Nucleus accumbens (tissue), 56 donors: ENCODE measurements around the gene PTPRN2.

ENCODE experiments used
- DNase-seq, 56 donors: peaks; one replicate each; lab custom pipeline; 2025; lab: John Stamatoyannopoulos, UW

PTPRN2 gene

GRCh38 chr7:158558816-158559215 is 28.8 kb downstream of the PTPRN2 start:
- no peak for DNase-seq

GRCh38 chr7:158557441-158557755 is 30.2 kb downstream of the PTPRN2 start:
- no peak for DNase-seq

GRCh38 chr7:158556721-158557440 is 30.7 kb downstream of the PTPRN2 start:
- no peak for DNase-seq

DNA sequence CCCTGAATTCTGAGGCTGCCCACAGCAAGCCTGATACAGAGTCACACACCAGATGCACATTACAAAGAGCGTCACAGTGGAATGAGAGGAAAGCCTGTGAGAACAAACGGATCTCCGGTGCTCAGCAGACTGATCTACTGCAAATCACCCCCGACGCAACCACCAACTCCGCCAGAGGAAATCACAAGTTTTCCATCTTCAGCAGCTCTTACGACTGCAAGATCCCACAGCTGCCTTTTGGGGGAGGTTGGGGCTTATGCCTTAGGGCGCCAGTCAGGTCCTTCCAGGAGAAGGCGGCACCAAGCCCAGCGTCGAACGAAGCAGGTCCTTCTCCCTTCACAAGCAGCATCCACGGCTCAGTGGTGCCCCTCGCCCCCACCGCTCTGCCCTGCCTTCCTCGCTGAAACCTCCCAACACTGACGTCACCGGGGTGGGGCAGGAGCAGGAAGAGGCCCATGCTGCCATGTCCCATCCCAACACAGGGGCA is 32.5 kb downstream of the PTPRN2 start:
- DNase-seq = no peak

- DNase-seq = no peak
Observed at GRCh38 chr7:158550886-158551452, 36.7 kb downstream of the PTPRN2 start.

- no peak for DNase-seq
Observed at GRCh38 chr7:158550394-158550700, 37.3 kb downstream of the PTPRN2 start.

DNA sequence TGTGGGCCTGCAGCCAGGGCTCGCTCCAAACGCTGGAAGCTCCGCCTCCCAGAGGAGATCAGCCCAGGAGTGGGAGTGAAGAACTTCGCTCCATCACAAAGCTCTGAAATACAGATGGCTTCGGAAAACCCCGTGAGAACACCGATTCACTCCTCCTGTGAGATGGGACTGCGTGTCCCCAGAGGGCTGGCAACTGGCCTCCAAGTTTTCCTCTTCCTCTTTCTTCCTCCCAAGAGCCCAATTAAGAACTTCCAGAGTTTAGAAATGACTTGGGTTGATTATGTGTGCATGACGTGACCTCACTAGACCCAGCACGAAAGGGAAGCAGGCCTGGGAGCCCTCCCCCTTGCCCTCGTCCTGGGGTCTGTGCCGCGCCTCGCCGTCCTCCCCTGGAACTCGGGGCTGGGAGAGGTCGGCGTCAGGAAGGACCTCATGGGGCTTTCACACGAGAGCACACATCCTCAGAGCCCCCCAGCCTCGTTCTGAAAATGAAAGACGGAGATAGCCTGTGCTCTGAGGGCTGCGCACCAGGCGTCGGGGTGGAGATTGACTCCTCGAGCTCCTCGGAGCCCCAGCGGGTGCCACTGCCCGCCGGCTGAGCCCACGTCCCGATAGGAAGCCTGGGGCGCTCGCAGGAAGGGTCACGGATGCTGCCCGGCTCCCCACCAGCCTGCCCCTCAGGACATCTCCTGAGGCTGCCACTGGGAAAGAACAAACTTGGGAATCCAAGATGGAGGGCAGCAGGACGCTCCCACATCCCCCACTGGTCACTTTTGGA is 37.8 kb downstream of the PTPRN2 start:
- DNase-seq = peak in 11 of 56 donors; percentile 20 to 57 (median 29)

DNA sequence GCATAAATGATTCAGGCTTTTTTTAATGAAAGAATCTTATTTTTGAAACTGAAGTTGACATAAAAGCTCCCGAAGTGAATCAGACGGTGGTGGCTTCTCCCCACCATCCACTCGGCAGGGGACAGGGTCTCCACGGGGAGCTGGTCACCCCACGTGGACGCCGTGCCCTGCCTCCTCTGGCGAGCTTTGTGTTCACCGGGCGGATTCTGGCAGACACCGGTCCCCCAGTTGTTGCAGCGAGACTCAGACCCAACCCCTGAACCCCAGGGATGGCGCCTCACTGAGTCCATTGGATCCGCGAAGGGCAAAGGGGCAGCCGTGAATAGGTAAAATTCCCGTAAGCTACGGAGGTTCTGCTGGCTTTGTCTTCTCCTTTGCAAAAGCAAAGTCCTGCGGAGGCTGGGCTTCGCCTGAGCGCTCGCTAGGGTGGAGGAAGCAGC is 38.4 kb downstream of the PTPRN2 start:
- peak in 3 of 56 donors; percentile 17 to 33 (median 26) for DNase-seq

- no peak for DNase-seq
Observed at GRCh38 chr7:158548726-158549125, 38.9 kb downstream of the PTPRN2 start.

- DNase-seq = no peak
Observed at GRCh38 chr7:158547817-158548216, 39.8 kb downstream of the PTPRN2 start.

- DNase-seq = no peak
Observed at GRCh38 chr7:158546626-158547025, 41.0 kb downstream of the PTPRN2 start.

DNA sequence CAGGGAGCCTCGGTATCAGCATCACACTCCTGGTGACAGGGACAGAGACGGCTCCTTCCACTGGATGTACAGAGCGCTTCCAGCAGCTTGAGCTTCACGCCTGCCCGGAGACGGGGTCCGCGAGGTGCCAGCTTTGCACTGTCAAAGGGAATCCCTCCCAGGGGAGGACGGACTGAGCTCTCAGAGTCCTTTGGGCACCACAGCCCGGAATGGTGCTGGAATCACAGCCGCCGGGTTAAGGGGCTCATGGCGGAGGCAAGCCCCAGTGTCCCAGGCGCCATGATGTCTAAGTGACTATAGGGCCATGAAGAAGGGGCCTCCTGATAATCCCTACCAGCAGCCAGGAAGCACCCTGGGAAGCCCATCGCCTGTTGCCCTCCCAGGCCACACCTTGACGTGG is 41.4 kb downstream of the PTPRN2 start:
- DNase-seq = no peak

- peak in 3 of 56 donors; percentile 9 to 27 (median 26) for DNase-seq
Observed at GRCh38 chr7:158544708-158545107, 42.9 kb downstream of the PTPRN2 start.

DNA sequence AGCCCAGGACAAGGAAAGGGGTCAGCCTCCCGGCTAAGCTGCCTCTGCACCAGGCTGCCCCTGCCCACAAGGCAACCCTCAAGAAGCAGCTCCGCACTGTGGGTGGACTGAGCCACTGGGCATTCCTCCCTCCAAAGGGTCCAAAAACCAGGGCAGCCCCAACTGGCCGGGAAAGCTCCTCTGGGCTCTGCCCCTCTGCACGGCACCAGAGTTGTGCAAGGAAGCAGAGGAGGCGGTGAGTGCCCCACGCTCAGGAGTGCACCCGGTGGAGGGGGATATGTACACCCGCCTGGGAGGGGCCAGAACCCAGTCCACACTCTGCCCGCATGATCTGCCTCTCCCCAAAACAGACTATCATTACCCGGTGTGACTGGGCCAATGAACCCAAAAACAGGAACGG is 43.8 kb downstream of the PTPRN2 start:
- DNase-seq = no peak

DNA sequence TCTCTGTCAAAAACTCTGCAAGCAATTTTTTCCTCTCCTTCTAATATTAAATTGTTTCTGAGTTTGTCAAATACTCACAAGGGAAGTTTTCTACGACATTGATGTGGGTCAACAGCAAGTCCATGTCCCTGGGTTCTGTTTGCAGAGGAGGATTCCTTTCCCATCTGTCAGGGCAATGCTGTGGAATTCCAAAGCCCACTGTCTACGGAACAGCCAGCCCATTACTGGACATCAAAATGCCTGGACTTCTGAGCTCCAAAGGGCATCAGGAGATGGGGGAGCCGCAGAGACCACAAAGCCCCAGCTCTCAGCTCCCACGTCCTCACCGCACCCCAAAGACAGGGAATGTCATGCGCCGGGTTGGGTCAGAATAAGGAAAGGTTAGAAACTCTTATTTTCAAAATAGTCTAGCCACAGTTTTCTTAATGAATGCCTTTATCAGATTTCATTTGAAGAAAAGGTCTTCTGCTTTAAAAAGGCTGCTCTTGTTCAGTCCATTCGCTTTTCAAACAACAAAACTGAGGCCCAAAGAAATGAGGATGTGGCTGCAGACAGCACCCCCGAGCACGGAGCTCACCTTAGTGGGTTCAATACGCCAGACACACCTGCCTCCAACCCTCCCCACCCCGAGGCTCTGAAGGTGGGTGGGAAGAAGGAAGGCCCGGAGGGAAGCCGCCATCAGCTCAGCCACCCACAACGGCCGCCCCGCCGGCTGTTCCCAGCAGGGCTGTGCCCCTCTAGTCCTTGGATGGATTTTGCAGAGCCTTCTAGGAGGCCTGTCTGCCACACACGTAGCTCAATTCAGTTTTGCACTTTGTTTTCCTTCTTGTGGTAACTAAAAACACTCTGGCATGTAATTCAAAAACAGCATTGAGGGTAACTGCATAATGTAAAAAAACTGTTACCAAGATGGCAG is 44.7 kb downstream of the PTPRN2 start:
- DNase-seq = peak in 1 of 56 donors; percentile 11

DNA sequence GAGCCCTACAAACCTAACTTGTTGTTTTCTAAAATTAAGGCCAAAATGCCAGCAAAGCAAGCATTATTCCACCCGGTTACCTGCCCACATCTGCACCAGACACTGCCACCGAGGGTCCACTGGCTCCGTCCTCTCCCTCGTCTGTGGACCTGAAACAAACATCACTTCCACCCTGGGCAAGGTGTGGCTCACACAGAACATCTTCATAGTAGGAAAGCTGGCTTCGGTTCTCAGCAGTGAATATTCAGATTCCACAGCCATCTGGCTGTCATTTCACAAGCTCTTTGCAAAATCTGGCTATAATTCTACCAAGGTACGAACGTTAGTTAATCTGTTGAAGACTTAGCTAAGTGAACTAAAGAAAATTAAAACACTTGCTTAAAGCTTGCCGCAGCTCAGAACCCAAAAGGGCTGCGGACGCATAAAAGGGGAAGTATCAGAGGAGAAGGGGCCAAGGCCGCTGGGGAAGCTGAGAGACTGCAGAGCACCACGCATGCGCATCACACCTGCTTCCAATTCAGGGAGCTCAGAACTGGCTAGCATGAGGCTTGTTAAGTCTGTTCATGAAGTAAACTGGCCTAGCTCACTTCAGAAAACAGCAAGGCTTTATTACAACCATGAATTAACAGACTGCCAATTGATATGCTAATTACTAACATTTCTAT is 46.1 kb downstream of the PTPRN2 start:
- DNase-seq = peak in 20 of 56 donors; percentile 6 to 65 (median 20)

GRCh38 chr7:158539711-158540146 is 47.9 kb downstream of the PTPRN2 start:
- DNase-seq = no peak

- DNase-seq = no peak
Observed at GRCh38 chr7:158538156-158538946, 49.3 kb downstream of the PTPRN2 start.

GRCh38 chr7:158537516-158537882 is 50.1 kb downstream of the PTPRN2 start:
- no peak for DNase-seq
